NCI-H2171 (cell line): ENCODE results near the gene ID1.

ENCODE experiments used
- DNase-seq: peaks from one replicate; lab custom pipeline; 2025; lab: John Stamatoyannopoulos, UW

The ID1 gene

GRCh38 chr20:31605031-31605901 lies at the start of gene ID1:
TSS of gene ID1 (plus strand) at chr20:31605289. CDS start at chr20:31605388, 99 bp downstream.
- peak; percentile 100 for DNase-seq

GRCh38 chr20:31559704-31560093 lies 45.4 kb upstream of the ID1 start:
- DNase-seq: no peak

- DNase-seq: peak; percentile 42
Observed at GRCh38 chr20:31560094-31560745, 44.9 kb upstream of the ID1 start.

GRCh38 chr20:31560746-31561598 lies 44.1 kb upstream of the ID1 start:
- no peak for DNase-seq

- DNase-seq: no peak
Observed at GRCh38 chr20:31562241-31562640, 42.8 kb upstream of the ID1 start.

GRCh38 chr20:31564284-31564683 lies 40.8 kb upstream of the ID1 start:
- no peak for DNase-seq

GRCh38 chr20:31565699-31566318 lies 39.3 kb upstream of the ID1 start:
- DNase-seq: no peak

- DNase-seq: no peak
Observed at GRCh38 chr20:31566319-31566657, 38.8 kb upstream of the ID1 start.

GRCh38 chr20:31566658-31567379 lies 38.3 kb upstream of the ID1 start:
- peak; percentile 80 for DNase-seq

- no peak for DNase-seq
Observed at GRCh38 chr20:31567380-31567720, 37.7 kb upstream of the ID1 start.

GRCh38 chr20:31568041-31568731 lies 36.9 kb upstream of the ID1 start:
- no peak for DNase-seq

GRCh38 chr20:31568773-31569162 lies 36.3 kb upstream of the ID1 start:
- DNase-seq: no peak

- peak; percentile 48 for DNase-seq
Observed at GRCh38 chr20:31569163-31570020, 35.7 kb upstream of the ID1 start.

GRCh38 chr20:31570021-31570463 lies 35.0 kb upstream of the ID1 start:
- DNase-seq: no peak

GRCh38 chr20:31570735-31571617 lies 34.1 kb upstream of the ID1 start:
- no peak for DNase-seq

GRCh38 chr20:31572042-31572700 lies 32.9 kb upstream of the ID1 start:
- peak; percentile 56 for DNase-seq

GRCh38 chr20:31572701-31573554 lies 32.2 kb upstream of the ID1 start:
- DNase-seq: peak; percentile 99
